ENCODE measurements around the gene PTPN20.
"Not testable (repeated sequence)": the region's sequence is repeated elsewhere in the genome, so short reads cannot be mapped to it uniquely, and the experiment has no call there.

Gene PTPN20

GRCh38 chr10:46911144-46911876 is at the start of gene PTPN20:
Gene PTPN20 (plus strand): TSS chr10:46911428. CDS start chr10:46932500, 21,072 bp downstream.
- not testable (repeated sequence) for DNase-seq (ENCODE audit: low spot score)

DNA sequence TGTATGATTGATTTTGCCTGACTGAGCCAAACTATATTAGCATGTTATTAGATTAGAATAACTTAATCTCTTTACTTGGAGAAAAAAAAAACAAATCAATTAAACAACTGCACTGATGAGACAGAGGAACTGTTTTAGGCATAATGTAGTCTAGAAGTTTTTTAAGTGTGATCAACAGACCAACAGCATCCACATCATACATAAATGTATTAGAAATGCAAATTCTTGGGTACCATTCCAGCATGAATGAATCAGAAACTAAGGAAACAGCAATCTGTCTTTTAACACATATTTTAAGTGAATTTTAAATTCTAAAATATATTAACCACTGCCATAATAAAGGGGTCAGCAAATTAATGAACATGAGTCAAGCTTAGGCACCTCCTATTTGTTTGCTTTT is 41.5 kb upstream of the PTPN20 start:
- DNase-seq (ENCODE audit: low spot score) = not testable (repeated sequence)

DNA sequence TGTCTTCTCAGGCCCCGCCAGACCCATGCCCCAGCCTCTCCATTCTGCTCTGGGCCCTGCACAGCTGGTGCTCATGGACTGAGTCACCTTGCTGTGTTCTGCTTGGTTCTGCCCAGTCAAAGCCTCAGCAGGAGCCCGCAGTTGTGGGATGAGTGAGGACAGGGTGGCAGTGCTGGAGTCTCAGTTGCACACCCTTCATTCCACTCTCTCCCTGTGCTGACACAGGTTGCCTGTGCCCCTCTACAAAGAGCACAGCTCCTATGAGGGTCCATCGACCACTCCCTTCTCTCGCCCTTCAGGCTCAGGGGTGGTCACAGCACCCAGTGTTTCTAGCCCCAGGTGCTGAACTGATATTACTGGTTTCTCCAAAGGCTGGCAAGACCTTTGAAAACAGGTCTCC is 39.6 kb upstream of the PTPN20 start:
- DNase-seq (ENCODE audit: low spot score) = not testable (repeated sequence)

GRCh38 chr10:46875304-46875703 is 35.9 kb upstream of the PTPN20 start:
- not testable (repeated sequence) for DNase-seq (ENCODE audit: low spot score)

GRCh38 chr10:46876773-46877172 is 34.5 kb upstream of the PTPN20 start:
- DNase-seq (ENCODE audit: low spot score) = not testable (repeated sequence)

GRCh38 chr10:46878761-46879160 is 32.5 kb upstream of the PTPN20 start:
- DNase-seq (ENCODE audit: low spot score) = not testable (repeated sequence)

DNA sequence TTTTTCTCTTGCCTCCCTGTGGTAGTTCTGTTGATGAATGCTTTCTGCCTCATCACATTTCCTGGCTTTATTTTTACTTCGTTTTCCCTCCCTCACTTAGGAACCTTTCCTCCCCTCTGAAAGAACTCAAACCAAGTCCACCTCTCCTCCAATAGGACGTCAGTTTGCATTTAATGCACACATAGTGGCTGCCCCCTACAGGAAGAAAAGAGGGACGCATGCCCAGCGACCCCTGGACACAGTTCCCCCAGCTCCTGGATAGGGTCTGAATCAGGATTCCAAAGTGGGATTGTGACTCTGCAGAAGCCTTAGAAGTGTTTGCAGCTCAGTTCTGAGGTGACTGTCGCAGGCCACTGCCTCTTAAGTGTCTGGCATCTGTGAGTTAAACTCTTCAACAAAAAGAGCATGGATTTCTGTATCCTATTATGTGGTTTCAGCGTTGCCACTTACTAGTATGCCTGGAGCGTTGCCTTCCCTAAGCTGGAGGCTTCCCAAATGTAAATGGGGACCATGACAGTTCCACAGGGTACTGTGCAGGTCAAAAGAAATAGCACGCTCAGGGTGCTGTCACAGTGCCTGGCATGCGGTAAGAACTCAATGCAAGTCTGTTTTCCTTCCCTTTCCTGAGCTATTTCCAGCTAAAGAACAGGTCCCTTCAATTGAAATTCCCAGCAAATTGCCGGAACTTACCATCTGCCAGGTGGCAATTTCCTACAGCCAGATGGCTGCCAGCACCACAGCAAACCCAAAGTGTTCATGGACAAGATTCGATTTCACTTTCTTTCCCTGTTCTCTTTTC is 20.2 kb upstream of the PTPN20 start:
- DNase-seq (ENCODE audit: low spot score) = not testable (repeated sequence)

DNA sequence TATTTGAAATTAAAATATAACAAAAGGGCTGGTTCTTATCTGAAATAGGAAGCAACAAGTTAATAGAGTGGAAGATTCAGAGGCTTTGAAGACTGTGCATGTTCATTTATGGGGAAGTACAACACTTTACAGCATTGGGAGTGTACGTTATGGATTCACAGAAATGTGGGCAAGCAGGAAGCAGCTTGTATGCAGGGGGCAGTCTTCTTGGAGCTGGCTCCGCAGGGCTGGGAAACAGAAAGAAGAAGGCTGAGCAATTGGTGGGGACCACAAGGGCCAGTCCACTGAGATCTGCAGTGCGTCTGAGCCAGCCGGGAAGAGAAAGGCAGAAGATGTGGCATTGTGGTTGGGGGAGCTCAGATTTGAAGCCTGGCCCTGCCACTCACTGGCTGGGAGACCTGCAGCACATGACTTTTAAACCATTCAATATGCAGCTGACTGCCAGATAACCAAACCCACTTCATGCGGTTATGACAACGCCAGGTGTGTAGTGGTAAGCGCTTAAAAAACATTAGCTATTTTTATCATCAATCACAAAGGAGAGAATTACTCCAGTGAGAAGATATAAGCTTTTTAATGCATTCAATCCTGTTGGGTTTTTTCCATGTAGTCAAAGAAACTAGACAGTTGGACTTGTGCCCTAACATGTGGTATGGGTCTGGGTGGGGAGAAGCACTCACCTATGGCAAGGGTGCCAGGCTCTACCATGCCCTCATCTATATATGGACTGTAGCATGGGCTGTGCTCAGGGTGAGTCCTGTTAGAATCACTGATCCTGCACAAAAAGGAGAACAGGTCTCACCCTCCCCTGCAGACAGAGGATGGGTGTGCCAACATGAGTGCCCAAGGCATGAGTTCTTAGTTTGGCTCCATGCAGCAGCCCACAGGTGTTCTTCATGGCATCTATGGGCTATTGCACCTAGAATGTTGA is 14.2 kb upstream of the PTPN20 start:
- not testable (repeated sequence) for DNase-seq (ENCODE audit: low spot score)

DNA sequence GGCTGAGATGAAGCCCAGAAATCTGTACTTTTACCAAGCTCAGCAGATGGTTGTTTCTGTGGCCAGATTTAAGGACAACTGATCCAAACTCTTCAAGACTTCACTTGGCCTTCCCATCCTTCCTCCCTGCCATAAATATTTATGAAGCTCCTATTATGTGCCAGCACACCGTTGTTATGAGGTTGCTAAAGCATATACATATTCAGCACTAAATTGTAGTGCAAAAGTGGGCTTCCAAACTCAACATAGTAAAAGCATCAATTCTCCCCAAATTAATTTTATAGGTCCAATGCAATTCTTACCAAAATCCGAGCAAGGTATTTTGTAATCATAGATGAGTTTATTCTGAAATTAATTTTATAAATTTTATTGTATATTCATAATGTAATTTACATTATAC is 10.0 kb upstream of the PTPN20 start:
- DNase-seq (ENCODE audit: low spot score) = not testable (repeated sequence)

DNA sequence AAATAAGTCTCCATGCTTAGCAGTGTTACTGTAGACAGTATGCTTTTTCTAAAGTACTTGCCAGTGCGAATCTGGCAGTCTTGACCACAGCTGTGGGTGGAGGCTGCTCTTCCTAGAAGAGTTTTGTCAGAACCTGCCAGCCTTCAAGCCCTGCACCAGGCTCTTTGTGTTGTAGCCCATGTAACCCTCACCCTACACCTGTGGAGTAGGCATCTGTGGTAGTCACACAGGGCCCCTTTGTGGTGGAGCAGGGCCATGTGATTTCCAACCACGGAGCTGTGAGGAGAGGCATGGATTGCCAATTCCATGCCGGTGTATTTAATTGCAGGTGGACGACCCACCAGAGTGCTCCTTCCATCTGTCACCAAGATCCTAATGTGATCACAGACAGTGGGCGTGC is 7.4 kb upstream of the PTPN20 start:
- not testable (repeated sequence) for DNase-seq (ENCODE audit: low spot score)

GRCh38 chr10:46906359-46906758 is 4.9 kb upstream of the PTPN20 start:
- not testable (repeated sequence) for DNase-seq (ENCODE audit: low spot score)

- not testable (repeated sequence) for DNase-seq (ENCODE audit: low spot score)
Observed at GRCh38 chr10:46907185-46908117, 3.8 kb upstream of the PTPN20 start.

DNA sequence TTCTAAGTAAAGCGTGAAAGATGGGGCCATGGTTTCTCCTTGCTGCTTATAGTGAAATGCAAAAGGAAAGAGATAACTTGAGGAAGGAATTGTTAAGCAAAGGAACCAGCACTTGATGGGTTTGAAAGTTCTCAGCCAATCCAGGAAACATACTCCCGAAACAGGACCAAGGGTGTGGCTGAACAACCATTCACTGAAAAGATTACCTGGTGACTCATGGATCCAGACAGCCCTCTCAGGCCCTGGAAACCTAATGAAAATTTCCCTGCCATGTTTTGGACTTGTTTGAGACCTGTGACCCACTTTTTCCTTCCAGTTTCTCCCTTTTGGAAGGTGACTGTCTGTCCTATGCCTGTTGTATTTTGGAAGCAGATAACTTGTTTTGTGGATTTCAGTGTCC is 11.3 kb downstream of the PTPN20 start:
- DNase-seq (ENCODE audit: low spot score) = not testable (repeated sequence)

- not testable (repeated sequence) for DNase-seq (ENCODE audit: low spot score)
Observed at GRCh38 chr10:46925156-46925555, 13.9 kb downstream of the PTPN20 start.

DNA sequence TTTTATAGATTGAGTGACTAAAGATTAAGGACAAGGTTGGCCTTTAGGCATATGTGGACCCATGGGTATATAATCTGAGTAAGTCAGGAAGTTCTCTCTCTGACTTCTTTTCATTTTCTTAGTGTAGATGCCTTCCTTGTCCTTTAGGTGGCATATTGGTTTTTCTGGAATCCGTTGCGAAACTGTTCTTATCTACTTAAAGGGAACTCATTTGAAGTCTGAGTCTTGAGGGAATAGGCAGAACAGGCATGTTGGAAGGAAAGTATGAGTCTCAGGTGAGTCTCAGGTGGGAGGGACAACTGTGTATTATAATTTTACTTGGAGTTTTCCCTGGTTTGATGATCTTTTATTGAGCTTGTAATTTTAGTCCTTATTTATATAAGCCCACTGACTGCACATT is 14.6 kb downstream of the PTPN20 start:
- DNase-seq (ENCODE audit: low spot score) = not testable (repeated sequence)

- not testable (repeated sequence) for DNase-seq (ENCODE audit: low spot score)
Observed at GRCh38 chr10:46928810-46929209, 17.6 kb downstream of the PTPN20 start.

DNA sequence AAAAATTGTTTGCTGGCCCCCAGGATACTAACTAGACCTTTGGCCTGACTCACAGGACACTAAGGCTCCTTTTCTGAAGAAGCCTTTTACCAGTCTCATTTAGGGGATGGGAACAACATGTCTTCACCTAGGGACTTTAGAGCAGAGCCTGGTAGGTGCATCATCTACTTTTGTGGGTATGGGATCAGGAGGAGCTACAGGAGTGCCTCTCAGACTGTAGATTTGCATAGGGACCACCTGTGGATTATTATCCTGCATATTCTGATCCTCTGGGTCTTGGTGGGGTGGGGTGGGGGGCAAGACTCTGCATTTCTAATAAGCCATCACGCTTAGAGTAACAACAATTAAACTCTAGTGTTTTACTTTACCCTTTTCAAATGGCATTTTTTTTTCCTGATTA is 21.2 kb downstream of the PTPN20 start:
- not testable (repeated sequence) for DNase-seq (ENCODE audit: low spot score)

DNA sequence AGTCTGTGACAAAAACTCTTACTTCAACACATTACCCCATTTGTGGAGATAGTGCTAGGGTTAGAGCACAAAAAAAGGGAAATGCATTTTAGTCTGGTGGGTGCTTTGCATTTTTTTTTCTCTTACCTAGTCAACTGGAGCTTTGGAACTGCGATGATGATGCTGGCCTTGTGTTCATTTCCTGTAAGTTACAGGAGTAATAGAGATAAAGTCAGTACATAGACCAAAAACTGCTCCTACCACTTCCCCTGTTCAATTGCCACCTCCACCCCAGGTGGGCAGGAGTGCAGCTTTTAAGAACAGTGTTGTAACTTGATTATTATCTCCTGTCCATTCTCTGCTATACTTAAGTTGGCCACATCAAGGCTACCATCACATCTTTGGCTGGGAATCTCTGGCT is 29.9 kb downstream of the PTPN20 start:
- DNase-seq (ENCODE audit: low spot score) = not testable (repeated sequence)

- DNase-seq (ENCODE audit: low spot score) = not testable (repeated sequence)
Observed at GRCh38 chr10:46948687-46949518, 37.7 kb downstream of the PTPN20 start.

GRCh38 chr10:46952540-46952939 is 41.3 kb downstream of the PTPN20 start:
- DNase-seq (ENCODE audit: low spot score) = not testable (repeated sequence)
